Measurements from ENCODE around the gene ABTB2. TPM values are rescaled to one million over a fixed set of nuclear protein-coding genes. Genes with fewer than 3 reads are reported as not detected.

The ABTB2 gene
- total RNA-seq, 1 experiment from 2014 or later, result 5.5 TPM

- Histone ChIP-seq H3K23me2 (ENCODE audit: insufficient read length, low read depth, low read length, poor library complexity, severe bottlenecking) (no peaks in the 10 kb centered on the region), H2BK120ac (ENCODE audit: low read depth, low read length, poor library complexity, severe bottlenecking) (no peak overlapping the region), H4K8ac (replicated peaks; ENCODE audit: insufficient read length, low read depth, low read length) (no peak overlapping the region), H2BK20ac (ENCODE audit: low read depth, low read length, poor library complexity, severe bottlenecking) (no peak overlapping the region), H3K4me2 (ENCODE audit: insufficient read depth, insufficient read length, low read length) (no peak overlapping the region), H4K91ac (ENCODE audit: insufficient read length, low read depth, low read length) (no peak overlapping the region), H3T11ph (ENCODE audit: low read length) (no peak overlapping the region), H3K27me3 (ENCODE audit: insufficient read depth, low read length) (no peaks in the 10 kb centered on the region), H3K56ac (ENCODE audit: insufficient read length, low read depth, low read length) (no peak overlapping the region), H3K4me1 (ENCODE audit: insufficient read depth, low read length) (no peaks in the 10 kb centered on the region), H2AFZ (ENCODE audit: low read length) (no peak overlapping the region), H4K20me1 (ENCODE audit: control insufficient read depth, insufficient read depth, insufficient read length) (no peaks in the 10 kb centered on the region), H2BK12ac (ENCODE audit: insufficient read length, low read depth, low read length) (no peak overlapping the region), H3K79me1 (ENCODE audit: insufficient read depth, low read depth, low read length, poor library complexity, severe bottlenecking) (no peaks in the 10 kb centered on the region), H3K27ac (ENCODE audit: insufficient read length, low read depth, low read length) (no peak overlapping the region), H3K18ac (ENCODE audit: insufficient read length, low read depth, low read length) (no peak overlapping the region), H3K14ac (ENCODE audit: insufficient read depth, low read length) (no peak overlapping the region), H2BK15ac (ENCODE audit: low read depth, low read length) (no peak overlapping the region), H2BK5ac (ENCODE audit: insufficient read length, low read length) (no peak overlapping the region), H2AK5ac (ENCODE audit: insufficient read length, low read length) (no peak overlapping the region), H3K23ac (ENCODE audit: insufficient read length, low read depth, low read length) (no peak overlapping the region), H3K79me2 (ENCODE audit: insufficient read depth, low read length) (no peaks in the 10 kb centered on the region), H4K5ac (ENCODE audit: insufficient read length, low read depth, low read length) (no peak overlapping the region), H3K9ac (ENCODE audit: extremely low read depth, insufficient read length, low read length) (no peak overlapping the region), H3K4ac (ENCODE audit: low read depth, low read length) (no peak overlapping the region), H3K9me3 (ENCODE audit: control insufficient read depth, low read depth, low read length) (no peaks in the 10 kb centered on the region)
- Mint-ChIP-seq H3K27me3 (ENCODE audit: low read depth) (no peaks in the 10 kb centered on the region; the same call in 1 of the 2 replicates), H3K9me3 (no peaks in the 10 kb centered on the region), H3K4me3 (no peak overlapping the region), H3K4me1 (peaks cover 11 to 20% of the 10 kb centered on the region in 2 experiments), H3K27ac (peak overlapping the region in 1 of 3 experiments; percentile 70; a peak in 1 of 7 replicates), H3K36me3 (ENCODE audit: insufficient read depth in 1 of 3, low read depth in 3 of 3) (no peaks in the 10 kb centered on the region)
- no peak for DNase-seq
- no CpG with 5 or more reads among the region's 3 CpGs for WGBS (ENCODE audit: extremely low coverage, insufficient read length, low lambda C conversion rate)
- no peak for TF ChIP-seq CTCF (conservative IDR thresholded peaks at IDR 0.05)
Measured at GRCh38 chr11:34251589-34251980, 106.2 kb downstream of the ABTB2 start.
